ENCODE measurements around the gene FOXJ1.

GRCh38 chr17:76157759-76158158, 16.7 kb upstream of the FOXJ1 start:
- no peak for TF ChIP-seq CTCF (conservative IDR thresholded peaks at IDR 0.05; ENCODE audit: low read length)
- no peak for TF ChIP-seq EZH2phosphoT487 (IDR thresholded peaks at IDR 0.05; ENCODE audit: borderline replicate concordance)
